ENCODE results near the gene RCOR1.
A peak's percentile ranks its signal among the peaks of the same experiment; 100 is the strongest.

RCOR1 gene

DNA sequence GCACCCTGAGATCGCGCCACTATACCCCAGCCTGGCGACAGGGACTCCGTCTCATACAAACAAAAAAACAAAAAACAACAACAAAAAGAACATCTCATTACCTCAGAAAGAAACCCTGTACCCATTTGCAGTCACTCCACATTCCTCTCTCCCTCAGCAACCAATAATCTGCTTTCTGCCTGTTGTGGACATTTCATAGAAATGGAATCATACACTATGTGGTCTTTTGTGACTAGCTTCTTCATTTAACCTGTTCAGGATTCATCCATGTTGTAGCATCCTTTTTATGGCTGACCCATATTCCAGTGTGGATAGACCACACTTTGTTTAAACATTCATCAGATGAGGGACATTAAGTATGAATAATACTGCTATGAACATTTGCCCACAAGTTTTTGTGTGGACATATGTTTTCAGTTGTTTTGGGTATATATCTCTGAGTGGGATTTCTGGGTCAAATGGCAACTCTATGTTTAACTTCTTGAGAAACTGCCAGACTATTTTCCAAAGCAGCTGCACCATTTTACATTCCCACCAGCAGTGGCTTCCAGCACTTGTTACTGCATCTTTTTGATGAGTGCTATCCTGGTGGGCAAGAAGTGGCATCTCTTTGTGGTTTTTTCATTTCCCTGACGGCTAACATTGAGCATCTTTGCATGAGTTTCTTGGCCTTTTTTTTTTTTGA lies 5.9 kb upstream of the RCOR1 start:
- no CpG with 5 or more reads among the region's 5 CpGs for WGBS, 2 donors (ENCODE audit: extremely low coverage in 2 of 2, insufficient read length in 2 of 2, insufficient replicate concordance in 1 of 2)
- Histone ChIP-seq H3K9me3 (replicated peaks in 1 of 2; ENCODE audit: control insufficient read depth in 2 of 2, insufficient read depth in 1 of 2, low read depth in 1 of 2, low read length in 2 of 2) (no peaks in the 10 kb centered on the region), H3K36me3 (replicated peaks in 1 of 2; ENCODE audit: control insufficient read depth in 2 of 2, insufficient read depth in 2 of 2, low read length in 2 of 2) (no peaks in the 10 kb centered on the region), H2BK5ac (ENCODE audit: low read length) (no peak overlapping the region), H2BK12ac (ENCODE audit: low read length) (no peak overlapping the region), H2BK120ac (ENCODE audit: low read depth, low read length) (no peak overlapping the region), H3K4ac (ENCODE audit: low read length) (no peak overlapping the region), H3K23ac (ENCODE audit: low read depth, low read length, poor library complexity) (no peak overlapping the region), H3K27me3 (ENCODE audit: control insufficient read depth in 3 of 3, insufficient read depth in 3 of 3, low read depth in 1 of 3, low read length in 3 of 3) (no peaks in the 10 kb centered on the region), H3K9ac (ENCODE audit: low read depth, low read length, poor library complexity) (no peak overlapping the region), H4K8ac (ENCODE audit: low read depth, low read length) (no peak overlapping the region), H2AK5ac (ENCODE audit: low read depth, low read length) (no peak overlapping the region), H3K14ac (ENCODE audit: low read length) (no peak overlapping the region), H3K4me3 (ENCODE audit: low read length in 2 of 2) (no peak overlapping the region), H3K18ac (ENCODE audit: low read length) (no peak overlapping the region), H3K79me1 (ENCODE audit: low read depth, low read length) (no peaks in the 10 kb centered on the region), H2AFZ (ENCODE audit: low read length) (no peak overlapping the region), H3K4me2 (ENCODE audit: insufficient read depth, low read length, poor library complexity, severe bottlenecking) (no peak overlapping the region), H3K27ac (replicated peaks; ENCODE audit: low read length) (no peak overlapping the region), H2BK15ac (ENCODE audit: low read length) (no peak overlapping the region), H3K4me1 (ENCODE audit: control insufficient read depth in 2 of 2, insufficient read depth in 1 of 2, low read depth in 1 of 2, low read length in 2 of 2) (peaks cover 15 to 16% of the 10 kb centered on the region in 2 donors), H4K91ac (ENCODE audit: low read depth, low read length, poor library complexity) (no peak overlapping the region)
- no peak for DNase-seq (ENCODE audit: low spot score)

- Histone ChIP-seq H3K23ac (ENCODE audit: low read depth, low read length, poor library complexity) (no peak overlapping the region), H3K4me2 (ENCODE audit: insufficient read depth, low read length, poor library complexity, severe bottlenecking) (no peak overlapping the region), H3K4me1 (ENCODE audit: control insufficient read depth in 2 of 2, insufficient read depth in 1 of 2, low read depth in 1 of 2, low read length in 2 of 2) (peaks cover 15 to 16% of the 10 kb centered on the region in 2 donors), H3K27ac (replicated peaks; ENCODE audit: low read length) (no peak overlapping the region), H2BK12ac (ENCODE audit: low read length) (no peak overlapping the region), H3K79me1 (ENCODE audit: low read depth, low read length) (peaks cover 3% of the 10 kb centered on the region), H3K27me3 (ENCODE audit: control insufficient read depth in 3 of 3, insufficient read depth in 3 of 3, low read depth in 1 of 3, low read length in 3 of 3) (no peaks in the 10 kb centered on the region), H4K91ac (ENCODE audit: low read depth, low read length, poor library complexity) (no peak overlapping the region), H2BK15ac (ENCODE audit: low read length) (no peak overlapping the region), H2BK5ac (ENCODE audit: low read length) (no peak overlapping the region), H3K4ac (ENCODE audit: low read length) (no peak overlapping the region), H2AK5ac (ENCODE audit: low read depth, low read length) (no peak overlapping the region), H3K36me3 (replicated peaks in 1 of 2; ENCODE audit: control insufficient read depth in 2 of 2, insufficient read depth in 2 of 2, low read length in 2 of 2) (no peaks in the 10 kb centered on the region), H3K14ac (ENCODE audit: low read length) (no peak overlapping the region), H3K9me3 (replicated peaks in 1 of 2; ENCODE audit: control insufficient read depth in 2 of 2, insufficient read depth in 1 of 2, low read depth in 1 of 2, low read length in 2 of 2) (no peaks in the 10 kb centered on the region), H3K9ac (ENCODE audit: low read depth, low read length, poor library complexity) (no peak overlapping the region), H3K4me3 (ENCODE audit: low read length in 2 of 2) (no peak overlapping the region), H2AFZ (ENCODE audit: low read length) (no peak overlapping the region), H4K8ac (ENCODE audit: low read depth, low read length) (no peak overlapping the region), H3K18ac (ENCODE audit: low read length) (no peak overlapping the region), H2BK120ac (ENCODE audit: low read depth, low read length) (no peak overlapping the region)
- no CpG with 5 or more reads among the region's 3 CpGs for WGBS, 2 donors (ENCODE audit: extremely low coverage in 2 of 2, insufficient read length in 2 of 2, insufficient replicate concordance in 1 of 2)
- DNase-seq (ENCODE audit: low spot score), result no peak
Measured at GRCh38 chr14:102588821-102589220, 3.6 kb upstream of the RCOR1 start.

DNA sequence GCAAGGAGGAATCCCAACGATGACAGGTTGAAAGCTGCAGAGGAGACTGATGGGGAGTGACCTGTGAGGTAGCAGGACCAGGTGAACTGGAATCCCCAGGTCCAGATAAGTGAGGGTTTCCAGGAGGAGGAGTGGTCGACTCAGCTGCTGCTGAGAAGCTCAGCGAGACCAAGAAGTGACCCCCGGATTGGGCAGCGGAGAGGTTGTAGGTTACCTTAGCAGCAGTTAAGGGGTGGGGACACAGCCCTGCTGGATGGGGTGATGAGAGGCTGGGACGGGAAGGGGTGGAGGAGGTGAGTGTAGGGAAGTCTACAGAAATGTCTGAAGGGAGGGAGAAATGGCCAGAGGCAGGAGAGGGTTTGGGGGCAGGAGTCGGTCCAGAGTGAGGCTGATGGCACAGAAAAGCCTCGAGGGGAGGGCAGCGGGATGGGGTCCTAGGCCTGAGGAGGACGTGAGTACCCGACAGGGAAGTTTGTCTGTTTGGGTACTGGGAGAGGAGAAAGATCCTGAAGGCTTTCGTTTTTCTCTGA lies 2.6 kb upstream of the RCOR1 start:
- H4K91ac ChIP-seq (ENCODE audit: low read depth, low read length, poor library complexity), result no peak overlapping the region
- no peak overlapping the region for H3K14ac ChIP-seq (ENCODE audit: low read length)
- no peak for DNase-seq (ENCODE audit: low spot score)
- no peak overlapping the region for H2BK120ac ChIP-seq (ENCODE audit: low read depth, low read length)
- H3K9ac ChIP-seq (ENCODE audit: low read depth, low read length, poor library complexity), result no peak overlapping the region
- no peak overlapping the region for H3K4me3 ChIP-seq (ENCODE audit: low read length in 2 of 2)
- H2BK15ac ChIP-seq (ENCODE audit: low read length), result no peak overlapping the region
- H3K27me3 ChIP-seq (ENCODE audit: control insufficient read depth in 3 of 3, insufficient read depth in 3 of 3, low read depth in 1 of 3, low read length in 3 of 3), result no peaks in the 10 kb centered on the region
- H3K4me2 ChIP-seq (ENCODE audit: insufficient read depth, low read length, poor library complexity, severe bottlenecking), result no peak overlapping the region
- no peak overlapping the region for H3K23ac ChIP-seq (ENCODE audit: low read depth, low read length, poor library complexity)
- no peak overlapping the region for H3K27ac ChIP-seq (replicated peaks; ENCODE audit: low read length)
- WGBS, 2 donors (ENCODE audit: extremely low coverage in 2 of 2, insufficient read length in 2 of 2, insufficient replicate concordance in 1 of 2), result no CpG with 5 or more reads among the region's 12 CpGs
- H4K8ac ChIP-seq (ENCODE audit: low read depth, low read length), result no peak overlapping the region
- no peak overlapping the region for H3K4ac ChIP-seq (ENCODE audit: low read length)
- no peak overlapping the region for H2AK5ac ChIP-seq (ENCODE audit: low read depth, low read length)
- H2BK12ac ChIP-seq (ENCODE audit: low read length), result no peak overlapping the region
- H3K4me1 ChIP-seq (ENCODE audit: control insufficient read depth in 2 of 2, insufficient read depth in 1 of 2, low read depth in 1 of 2, low read length in 2 of 2), result peaks cover 15% of the 10 kb centered on the region in 2 donors
- H2BK5ac ChIP-seq (ENCODE audit: low read length), result no peak overlapping the region
- peaks cover 3% of the 10 kb centered on the region for H3K79me1 ChIP-seq (ENCODE audit: low read depth, low read length)
- H2AFZ ChIP-seq (ENCODE audit: low read length), result no peak overlapping the region
- H3K36me3 ChIP-seq (replicated peaks in 1 of 2; ENCODE audit: control insufficient read depth in 2 of 2, insufficient read depth in 2 of 2, low read length in 2 of 2), result no peaks in the 10 kb centered on the region
- H3K18ac ChIP-seq (ENCODE audit: low read length), result peak overlapping the region; percentile 20
- no peaks in the 10 kb centered on the region for H3K9me3 ChIP-seq (replicated peaks in 1 of 2; ENCODE audit: control insufficient read depth in 2 of 2, insufficient read depth in 1 of 2, low read depth in 1 of 2, low read length in 2 of 2)

- no peak overlapping the region for H2AK5ac ChIP-seq (ENCODE audit: low read depth, low read length)
- H2BK5ac ChIP-seq (ENCODE audit: low read length), result no peak overlapping the region
- no peak for DNase-seq (ENCODE audit: low spot score)
- H3K4me1 ChIP-seq (ENCODE audit: control insufficient read depth in 2 of 2, insufficient read depth in 1 of 2, low read depth in 1 of 2, low read length in 2 of 2), result peaks cover 8 to 10% of the 10 kb centered on the region in 2 donors
- no peaks in the 10 kb centered on the region for H3K27me3 ChIP-seq (ENCODE audit: control insufficient read depth in 3 of 3, insufficient read depth in 3 of 3, low read depth in 1 of 3, low read length in 3 of 3)
- H3K4ac ChIP-seq (ENCODE audit: low read length), result no peak overlapping the region
- H3K9me3 ChIP-seq (replicated peaks in 1 of 2; ENCODE audit: control insufficient read depth in 2 of 2, insufficient read depth in 1 of 2, low read depth in 1 of 2, low read length in 2 of 2), result no peaks in the 10 kb centered on the region
- H2BK120ac ChIP-seq (ENCODE audit: low read depth, low read length), result no peak overlapping the region
- H3K4me2 ChIP-seq (ENCODE audit: insufficient read depth, low read length, poor library complexity, severe bottlenecking), result no peak overlapping the region
- no peak overlapping the region for H2BK12ac ChIP-seq (ENCODE audit: low read length)
- no peak overlapping the region for H4K8ac ChIP-seq (ENCODE audit: low read depth, low read length)
- no peak overlapping the region for H3K23ac ChIP-seq (ENCODE audit: low read depth, low read length, poor library complexity)
- no peak overlapping the region for H3K18ac ChIP-seq (ENCODE audit: low read length)
- H3K79me1 ChIP-seq (ENCODE audit: low read depth, low read length), result peaks cover 3% of the 10 kb centered on the region
- no CpG with 5 or more reads among the region's 13 CpGs for WGBS, 2 donors (ENCODE audit: extremely low coverage in 2 of 2, insufficient read length in 2 of 2, insufficient replicate concordance in 1 of 2)
- H3K4me3 ChIP-seq (ENCODE audit: low read length in 2 of 2), result peak overlapping the region; percentile 65 to 94
- no peak overlapping the region for H3K9ac ChIP-seq (ENCODE audit: low read depth, low read length, poor library complexity)
- no peak overlapping the region for H3K14ac ChIP-seq (ENCODE audit: low read length)
- H3K36me3 ChIP-seq (replicated peaks in 1 of 2; ENCODE audit: control insufficient read depth in 2 of 2, insufficient read depth in 2 of 2, low read length in 2 of 2), result peaks cover 0 to 4% of the 10 kb centered on the region in 2 donors
- H2AFZ ChIP-seq (ENCODE audit: low read length), result no peak overlapping the region
- no peak overlapping the region for H2BK15ac ChIP-seq (ENCODE audit: low read length)
- no peak overlapping the region for H3K27ac ChIP-seq (replicated peaks; ENCODE audit: low read length)
- no peak overlapping the region for H4K91ac ChIP-seq (ENCODE audit: low read depth, low read length, poor library complexity)
Measured at GRCh38 chr14:102590667-102591099, 1.8 kb upstream of the RCOR1 start.

Data from neuronal stem cell (in vitro differentiated cells).